Myocyte (in vitro differentiated cells): Measurements from ENCODE around the gene SYT8. TPM values are rescaled to one million over a fixed set of nuclear protein-coding genes. Genes with fewer than 3 reads are reported as not detected.

Experiments
- DNase-seq: peaks from one replicate; pipeline ENCODE4 v3.0.0-alpha.2; 2012; ENCODE audit warnings: low read depth
- total RNA-seq: library from RNA; depleted of rRNA; stranded (reverse); fragments of >200 nt; gene quantifications from 2 replicates; pipeline ENCODE4 v1.2.3, GENCODE V29; 2014

The SYT8 gene
- total RNA-seq, 1 donor from 2014 or later, result 0.59 TPM

GRCh38 chr11:1857064-1857463, 22.3 kb downstream of the SYT8 start:
- DNase-seq, result no peak

GRCh38 chr11:1858154-1858553, 23.4 kb downstream of the SYT8 start:
- DNase-seq, result no peak

GRCh38 chr11:1858576-1858975, 23.8 kb downstream of the SYT8 start:
- no peak for DNase-seq

- no peak for DNase-seq
Observed at GRCh38 chr11:1859004-1859403, 24.2 kb downstream of the SYT8 start.

- DNase-seq, result no peak
Observed at GRCh38 chr11:1860108-1860507, 25.3 kb downstream of the SYT8 start.

- no peak for DNase-seq
Observed at GRCh38 chr11:1861435-1862411, 26.9 kb downstream of the SYT8 start.

GRCh38 chr11:1862588-1863351, 28.0 kb downstream of the SYT8 start:
- peak; percentile 74 for DNase-seq

GRCh38 chr11:1863352-1864216, 28.8 kb downstream of the SYT8 start:
- DNase-seq, result peak; percentile 96

- DNase-seq, result peak; percentile 43
Observed at GRCh38 chr11:1864231-1864630, 29.4 kb downstream of the SYT8 start.

GRCh38 chr11:1864831-1865665, 30.3 kb downstream of the SYT8 start:
- no peak for DNase-seq

GRCh38 chr11:1866226-1866625, 31.4 kb downstream of the SYT8 start:
- DNase-seq, result no peak

- DNase-seq, result no peak
Observed at GRCh38 chr11:1866776-1867175, 32.0 kb downstream of the SYT8 start.

- DNase-seq, result no peak
Observed at GRCh38 chr11:1867381-1867780, 32.6 kb downstream of the SYT8 start.

GRCh38 chr11:1868056-1868635, 33.4 kb downstream of the SYT8 start:
- no peak for DNase-seq

GRCh38 chr11:1868636-1869291, 34.0 kb downstream of the SYT8 start:
- peak; percentile 81 for DNase-seq

GRCh38 chr11:1869427-1870325, 34.9 kb downstream of the SYT8 start:
- DNase-seq, result peak; percentile 71

- no peak for DNase-seq
Observed at GRCh38 chr11:1870326-1870696, 35.5 kb downstream of the SYT8 start.

- peak; percentile 76 for DNase-seq
Observed at GRCh38 chr11:1870721-1871466, 36.1 kb downstream of the SYT8 start.
